ENCODE data around the gene CBX5.
"Not testable (repeated sequence)": the region's sequence is repeated elsewhere in the genome, so short reads cannot be mapped to it uniquely, and the experiment has no call there.

The CBX5 gene

GRCh38 chr12:54196396-54196795, 83.5 kb downstream of the CBX5 start:
- DNase-seq, result no peak

DNA sequence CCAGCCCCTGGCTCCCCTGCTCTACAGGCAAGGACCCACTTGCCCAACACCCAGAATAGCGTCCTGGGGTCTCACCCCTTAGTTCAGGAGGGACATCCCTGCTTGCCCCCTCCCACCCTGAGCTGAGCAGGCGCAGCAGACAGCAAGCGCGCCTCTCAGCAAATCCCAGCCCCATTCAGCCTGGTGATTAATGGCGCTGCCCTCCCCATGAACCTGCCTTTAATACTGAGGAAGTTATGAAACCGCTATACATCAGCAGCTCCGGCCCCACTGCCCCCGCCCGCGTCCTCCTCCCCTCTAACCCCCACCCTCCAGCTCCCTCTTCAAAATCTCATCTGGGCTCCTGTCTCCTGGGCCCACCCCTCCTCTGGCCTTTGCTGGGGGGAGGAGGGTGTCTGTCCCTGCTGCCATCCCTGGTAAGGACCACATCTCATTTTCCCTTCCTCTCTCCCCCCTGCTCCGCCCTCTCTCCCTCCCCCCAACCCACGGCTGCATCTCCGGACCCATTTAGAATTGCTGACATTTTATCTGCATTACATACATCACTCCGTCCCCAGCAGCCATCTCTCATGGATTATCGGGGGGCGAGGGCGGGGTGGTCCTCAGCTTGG, 84.1 kb downstream of the CBX5 start:
- DNase-seq, result no peak

GRCh38 chr12:54195080-54195736, 84.7 kb downstream of the CBX5 start:
- no peak for DNase-seq

DNA sequence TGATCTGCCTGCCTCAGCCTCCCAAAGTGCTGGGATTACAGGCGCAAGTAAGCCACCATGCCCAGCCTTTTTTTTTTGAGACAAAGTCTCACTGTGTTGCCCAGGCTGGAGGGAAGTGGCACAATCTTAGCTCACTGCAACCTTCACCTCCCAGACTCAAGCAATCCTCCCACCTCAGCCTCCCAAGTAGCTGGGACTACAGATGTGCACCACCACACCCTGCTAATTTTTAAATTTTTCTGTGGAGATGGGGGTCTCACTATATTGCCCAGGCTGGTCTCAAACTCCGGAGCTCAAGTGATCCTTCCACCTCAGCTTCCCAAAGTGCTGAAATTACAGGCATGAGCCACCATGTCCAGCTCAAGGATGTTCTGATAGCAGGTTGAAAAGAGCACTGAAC, 85.3 kb downstream of the CBX5 start:
- not testable (repeated sequence) for DNase-seq

DNA sequence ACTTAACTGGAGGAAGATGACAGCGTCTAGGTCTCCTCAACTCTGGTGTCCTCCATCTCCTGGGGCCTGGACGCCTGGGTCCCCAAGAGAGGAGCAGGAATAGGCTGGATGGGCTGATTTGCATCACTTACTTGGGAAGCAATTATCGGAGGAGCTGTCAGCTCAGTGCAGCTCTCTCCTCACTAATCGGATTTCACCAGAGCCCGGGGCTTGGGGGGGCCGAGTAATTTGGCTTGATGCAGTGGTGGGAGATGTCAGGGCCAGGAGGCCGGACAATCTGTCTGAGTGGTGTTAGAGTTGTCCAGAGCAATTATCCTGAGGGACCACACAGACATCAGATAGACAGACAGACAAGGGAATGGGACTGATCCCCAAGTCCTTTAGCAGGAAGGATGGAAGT, 86.5 kb downstream of the CBX5 start:
- no peak for DNase-seq

GRCh38 chr12:54191550-54192022, 88.3 kb downstream of the CBX5 start:
- peak; percentile 84 for DNase-seq

DNA sequence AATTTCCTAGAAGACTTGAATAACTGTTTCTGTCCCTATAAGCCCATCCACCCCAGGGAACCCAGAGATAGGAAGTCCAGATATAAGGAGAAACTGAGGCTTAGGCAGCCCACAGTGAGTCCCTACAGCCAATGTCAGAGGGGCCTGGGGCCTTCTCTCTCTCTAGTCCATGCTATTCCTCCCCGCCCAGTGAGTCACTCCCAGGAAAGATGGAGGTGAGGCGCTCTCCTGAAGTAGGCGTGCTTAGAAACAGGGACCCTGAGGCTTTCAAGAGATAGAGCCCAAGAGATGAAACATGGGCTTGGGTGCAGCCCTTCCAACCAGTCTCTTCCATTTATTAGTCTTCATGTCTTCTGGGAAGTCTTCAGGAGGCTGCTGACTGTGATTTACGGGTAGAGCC, 88.8 kb downstream of the CBX5 start:
- no peak for DNase-seq

GRCh38 chr12:54189198-54189539, 90.8 kb downstream of the CBX5 start:
- DNase-seq, result no peak

DNA sequence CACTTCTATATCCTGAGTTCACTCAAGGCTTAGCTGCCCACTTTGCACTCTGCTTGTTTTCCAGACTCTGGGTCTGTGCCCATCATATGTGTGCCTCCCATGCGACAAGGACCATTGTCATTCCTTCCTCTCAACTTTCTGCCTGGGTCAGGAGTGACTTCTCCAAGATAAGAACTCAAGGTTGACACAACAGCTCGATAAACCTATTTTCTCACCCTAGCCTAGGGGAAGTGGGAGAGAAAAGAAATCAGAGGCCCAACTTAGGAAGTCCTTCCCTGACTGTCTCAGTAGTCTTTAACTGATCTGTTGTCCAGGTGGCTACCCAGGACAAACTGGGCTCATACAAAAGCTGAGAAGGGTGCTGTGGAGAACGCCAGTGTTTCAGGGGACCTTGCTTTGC, 92.8 kb downstream of the CBX5 start:
- no peak for DNase-seq

GRCh38 chr12:54185919-54186318, 94.0 kb downstream of the CBX5 start:
- DNase-seq, result no peak

DNA sequence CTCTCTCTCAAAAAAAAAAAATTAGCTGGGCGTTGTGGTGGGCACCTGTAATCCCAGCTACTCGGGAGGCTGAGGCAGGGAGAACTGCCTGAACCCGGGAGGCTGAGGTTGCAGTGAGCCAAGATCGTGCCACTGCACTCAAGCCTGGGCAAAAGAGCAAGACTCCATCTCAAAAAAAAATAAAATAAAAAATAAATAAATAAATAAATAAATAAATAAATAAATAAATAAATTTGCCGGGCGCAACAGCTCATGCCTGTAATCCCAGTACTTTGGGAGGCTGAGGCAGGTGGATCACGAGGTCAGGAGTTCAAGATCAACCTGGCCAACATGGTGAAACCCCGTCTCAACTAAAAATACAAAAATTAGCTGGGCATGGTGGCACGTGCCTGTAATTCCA, 94.6 kb downstream of the CBX5 start:
- not testable (repeated sequence) for DNase-seq

- DNase-seq, result no peak
These were observed 95.7 kb downstream of the CBX5 start for GRCh38 chr12:54184024-54184805.

DNA sequence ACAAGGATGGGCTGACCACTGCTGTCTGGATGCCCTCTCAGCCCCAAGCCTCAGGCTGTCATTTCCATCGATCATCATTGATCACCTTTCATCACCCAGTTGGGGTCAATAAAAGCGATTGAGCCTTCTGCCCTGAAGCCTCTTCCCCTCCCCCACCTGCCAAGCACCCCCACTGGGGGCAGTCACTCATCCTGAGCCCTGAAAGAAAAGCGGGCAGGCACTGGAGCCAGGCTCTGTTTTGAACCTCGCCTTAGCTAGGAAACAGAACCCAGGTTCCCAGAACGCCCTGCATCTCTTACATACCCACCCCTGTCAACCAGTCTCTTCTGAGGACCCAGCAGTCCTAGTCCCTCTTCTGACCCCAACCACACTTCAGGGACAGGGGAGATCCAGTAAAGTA, 96.9 kb downstream of the CBX5 start:
- no peak for DNase-seq

DNA sequence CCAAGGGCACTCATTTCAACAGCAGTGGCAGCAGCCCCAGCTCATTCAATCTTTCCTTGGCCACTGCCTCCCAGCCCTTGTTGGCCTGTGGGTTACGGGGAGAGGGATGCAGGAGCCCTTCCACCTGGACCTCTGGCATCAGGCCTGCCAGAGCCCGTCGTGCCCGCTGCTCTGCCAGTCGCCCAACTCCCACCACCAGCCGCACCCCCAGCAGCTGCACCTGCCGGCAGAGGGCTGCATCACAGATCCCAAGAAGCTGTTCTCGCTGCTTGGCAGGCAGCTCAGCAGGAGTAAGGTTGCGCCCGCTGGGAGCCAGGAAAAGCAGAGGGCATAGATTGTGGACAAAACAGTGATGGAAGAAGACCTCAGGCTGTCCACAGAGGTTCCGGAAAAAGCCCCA, 97.8 kb downstream of the CBX5 start:
- no peak for DNase-seq
